GM20000 (cell line): ENCODE results near the gene THAP4.

Source experiments
- DNase-seq: peaks from one replicate; pipeline ENCODE4 v3.0.0; 2012; ENCODE audit warnings: low spot score
- TF ChIP-seq, protein P1 (sequence below): IDR thresholded peaks from 2 replicates; pipeline ENCODE4 v1.5.1; 2012; ENCODE audit warnings: mild to moderate bottlenecking, control low read depth; ENCODE audit errors: extremely low read depth, missing control alignments

The THAP4 gene

GRCh38 chr2:241563981-241564595 is 72.9 kb downstream of the THAP4 start:
- TF ChIP-seq, protein P1, sequence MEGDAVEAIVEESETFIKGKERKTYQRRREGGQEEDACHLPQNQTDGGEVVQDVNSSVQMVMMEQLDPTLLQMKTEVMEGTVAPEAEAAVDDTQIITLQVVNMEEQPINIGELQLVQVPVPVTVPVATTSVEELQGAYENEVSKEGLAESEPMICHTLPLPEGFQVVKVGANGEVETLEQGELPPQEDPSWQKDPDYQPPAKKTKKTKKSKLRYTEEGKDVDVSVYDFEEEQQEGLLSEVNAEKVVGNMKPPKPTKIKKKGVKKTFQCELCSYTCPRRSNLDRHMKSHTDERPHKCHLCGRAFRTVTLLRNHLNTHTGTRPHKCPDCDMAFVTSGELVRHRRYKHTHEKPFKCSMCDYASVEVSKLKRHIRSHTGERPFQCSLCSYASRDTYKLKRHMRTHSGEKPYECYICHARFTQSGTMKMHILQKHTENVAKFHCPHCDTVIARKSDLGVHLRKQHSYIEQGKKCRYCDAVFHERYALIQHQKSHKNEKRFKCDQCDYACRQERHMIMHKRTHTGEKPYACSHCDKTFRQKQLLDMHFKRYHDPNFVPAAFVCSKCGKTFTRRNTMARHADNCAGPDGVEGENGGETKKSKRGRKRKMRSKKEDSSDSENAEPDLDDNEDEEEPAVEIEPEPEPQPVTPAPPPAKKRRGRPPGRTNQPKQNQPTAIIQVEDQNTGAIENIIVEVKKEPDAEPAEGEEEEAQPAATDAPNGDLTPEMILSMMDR = no peak

GRCh38 chr2:241563571-241563980 is 73.4 kb downstream of the THAP4 start:
- DNase-seq = no peak
- TF ChIP-seq, protein P1 = no peak

More at GRCh38 chr2:241563981-241564595, 72.9 kb downstream of the THAP4 start:
- DNase-seq = no peak

DNA sequence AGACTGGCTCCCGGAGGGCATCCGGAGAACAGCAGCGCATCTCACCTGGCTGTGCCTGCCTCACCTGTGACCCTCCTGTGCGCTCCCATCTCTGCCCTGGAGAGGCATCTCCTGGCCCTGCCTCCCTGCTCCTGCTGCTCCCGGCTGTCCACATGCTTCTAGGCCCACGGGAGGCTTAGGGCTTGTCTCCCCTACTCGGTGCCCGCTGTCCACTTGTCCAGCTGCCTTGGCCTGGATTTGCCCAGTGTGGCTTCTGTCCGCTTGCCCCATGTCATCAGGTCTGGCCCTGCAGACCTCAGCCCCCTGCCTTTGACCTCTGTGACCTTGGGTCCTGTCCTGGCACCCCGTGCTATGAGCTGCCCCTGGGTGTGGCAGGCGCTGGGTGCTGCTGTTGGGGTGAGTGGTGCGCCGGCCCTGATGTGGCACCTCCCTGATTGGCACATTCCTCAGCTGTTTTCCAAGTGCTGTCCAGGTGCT is 73.9 kb downstream of the THAP4 start:
- TF ChIP-seq, protein P1 = no peak
- no peak for DNase-seq

DNA sequence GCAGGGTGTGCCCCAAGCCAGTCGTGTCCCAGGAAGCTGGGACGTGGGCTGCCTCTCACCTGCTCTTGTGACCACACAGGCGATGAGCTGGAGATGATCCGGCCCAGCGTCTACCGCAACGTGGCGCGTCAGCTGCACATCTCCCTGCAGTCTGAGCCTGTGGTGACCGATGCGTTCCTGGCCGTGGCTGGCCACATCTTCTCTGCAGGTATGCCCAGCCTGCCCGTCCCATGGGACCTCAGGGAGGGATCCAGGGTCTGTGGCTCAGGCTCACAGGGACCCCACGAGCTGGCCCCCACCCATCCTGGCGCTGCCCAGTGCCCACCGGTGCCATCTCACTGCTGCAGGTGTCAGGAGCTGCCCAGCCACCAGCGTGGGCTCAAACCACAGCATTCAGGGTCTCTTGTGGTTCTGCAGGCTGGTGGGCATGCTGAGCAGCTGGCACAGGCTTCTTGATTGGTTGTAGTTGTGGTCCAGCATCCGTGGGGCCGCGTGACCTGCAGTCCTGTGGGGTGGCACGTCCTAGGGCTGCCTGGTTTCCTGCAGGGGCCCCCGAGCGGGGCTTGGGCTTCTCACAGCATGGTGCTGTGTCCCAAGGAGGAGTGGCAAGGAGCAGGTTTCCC is 74.6 kb downstream of the THAP4 start:
- no peak for DNase-seq
- TF ChIP-seq, protein P1 = no peak

DNA sequence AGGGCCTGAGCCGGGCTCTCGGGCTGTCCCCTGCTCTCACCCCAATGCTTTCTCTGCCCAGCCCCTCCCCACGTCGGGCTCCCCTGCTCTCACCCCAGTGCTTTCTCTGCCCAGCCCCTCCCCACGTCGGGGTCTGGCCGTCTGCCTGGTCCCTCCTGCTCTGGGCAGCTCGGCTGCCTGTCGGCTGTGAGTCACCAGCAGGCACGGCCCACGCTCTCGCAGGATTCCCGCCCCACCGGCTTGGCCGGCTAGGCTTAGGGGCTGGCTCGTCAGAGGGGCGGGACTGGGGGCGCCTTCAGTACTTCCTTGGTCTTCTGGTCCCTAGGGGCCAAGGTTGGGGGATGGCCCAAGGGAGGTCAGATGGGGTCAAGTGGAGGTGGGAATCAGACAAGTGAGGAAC is 75.1 kb downstream of the THAP4 start:
- no peak for DNase-seq
- TF ChIP-seq, protein P1 = no peak

GRCh38 chr2:241560883-241561474 is 76.0 kb downstream of the THAP4 start:
- TF ChIP-seq, protein P1 = no peak
- no peak for DNase-seq

- TF ChIP-seq, protein P1 = no peak
Observed at GRCh38 chr2:241560162-241560882, 76.6 kb downstream of the THAP4 start.

More at GRCh38 chr2:241560162-241560882, 76.6 kb downstream of the THAP4 start:
- DNase-seq = no peak
